ENCODE data around the gene LRTM2.

DNA sequence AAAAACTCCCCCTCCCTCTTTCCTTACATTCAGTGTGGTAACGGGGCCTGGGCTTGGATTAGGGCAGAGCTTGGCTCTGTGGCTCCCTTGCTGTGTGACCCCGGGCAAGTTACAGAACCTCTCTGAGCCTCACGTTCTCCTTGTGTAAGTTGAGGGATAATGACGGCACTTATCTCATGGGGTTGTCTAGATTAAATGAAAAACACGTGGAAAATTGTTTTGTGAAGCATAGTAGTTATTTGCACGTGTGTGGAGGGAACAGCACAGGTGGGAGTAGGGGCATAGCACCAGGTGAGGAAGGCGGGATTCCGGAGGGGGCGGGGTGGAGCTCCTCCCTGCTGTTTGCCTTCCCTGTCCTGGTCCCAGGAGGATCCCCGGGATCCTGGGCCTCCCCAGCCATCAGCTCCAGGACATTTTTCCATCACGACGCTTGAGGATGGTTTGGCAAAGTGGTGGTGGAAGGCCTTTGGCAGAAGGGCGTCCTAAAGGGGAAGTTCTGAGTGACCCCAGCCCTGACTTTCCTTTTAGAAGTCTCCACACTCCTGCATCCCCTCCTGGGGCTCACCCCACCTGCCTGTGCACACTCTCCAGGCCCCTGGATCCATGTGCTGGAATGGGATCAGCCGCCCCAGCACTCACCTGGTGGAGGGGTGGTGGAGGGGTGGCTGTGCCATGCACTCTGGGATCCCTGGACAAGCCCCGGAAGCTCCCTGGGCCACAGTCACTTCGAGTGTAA is 22.7 kb downstream of the LRTM2 start:
- TF ChIP-seq, protein P1, sequence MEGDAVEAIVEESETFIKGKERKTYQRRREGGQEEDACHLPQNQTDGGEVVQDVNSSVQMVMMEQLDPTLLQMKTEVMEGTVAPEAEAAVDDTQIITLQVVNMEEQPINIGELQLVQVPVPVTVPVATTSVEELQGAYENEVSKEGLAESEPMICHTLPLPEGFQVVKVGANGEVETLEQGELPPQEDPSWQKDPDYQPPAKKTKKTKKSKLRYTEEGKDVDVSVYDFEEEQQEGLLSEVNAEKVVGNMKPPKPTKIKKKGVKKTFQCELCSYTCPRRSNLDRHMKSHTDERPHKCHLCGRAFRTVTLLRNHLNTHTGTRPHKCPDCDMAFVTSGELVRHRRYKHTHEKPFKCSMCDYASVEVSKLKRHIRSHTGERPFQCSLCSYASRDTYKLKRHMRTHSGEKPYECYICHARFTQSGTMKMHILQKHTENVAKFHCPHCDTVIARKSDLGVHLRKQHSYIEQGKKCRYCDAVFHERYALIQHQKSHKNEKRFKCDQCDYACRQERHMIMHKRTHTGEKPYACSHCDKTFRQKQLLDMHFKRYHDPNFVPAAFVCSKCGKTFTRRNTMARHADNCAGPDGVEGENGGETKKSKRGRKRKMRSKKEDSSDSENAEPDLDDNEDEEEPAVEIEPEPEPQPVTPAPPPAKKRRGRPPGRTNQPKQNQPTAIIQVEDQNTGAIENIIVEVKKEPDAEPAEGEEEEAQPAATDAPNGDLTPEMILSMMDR (IDR thresholded peaks at IDR 0.05) = no peak
- TF ChIP-seq EP300 (IDR thresholded peaks at IDR 0.05) = no peak

Measured in sigmoid colon (tissue), 4 donors.